ENCODE data around the gene SFTA2.

Gene SFTA2

DNA sequence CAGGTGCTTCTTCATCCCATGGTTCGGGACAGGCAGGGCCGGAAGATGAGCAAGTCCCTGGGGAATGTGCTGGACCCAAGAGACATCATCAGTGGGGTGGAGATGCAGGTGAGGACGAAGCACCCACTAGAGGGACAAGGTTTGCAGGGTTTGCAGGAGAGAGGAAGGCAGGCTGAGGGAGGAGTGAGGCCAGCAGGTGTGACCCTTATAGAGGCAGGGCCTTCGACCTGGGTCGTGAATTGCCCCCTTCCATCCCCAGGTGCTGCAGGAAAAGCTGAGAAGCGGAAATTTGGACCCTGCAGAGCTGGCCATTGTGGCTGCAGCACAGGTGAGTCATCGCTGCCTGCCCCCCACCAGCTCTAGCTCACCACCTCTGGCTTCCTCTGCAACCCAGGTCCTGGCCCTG lies 9.5 kb downstream of the SFTA2 start:
- H3K9ac ChIP-seq: no peak overlapping the region
- H3K4me1 ChIP-seq (ENCODE audit: low read depth, poor library complexity, severe bottlenecking): no peaks in the 10 kb centered on the region
- no peaks in the 10 kb centered on the region for H3K79me2 ChIP-seq (ENCODE audit: insufficient read depth, low read depth)
- no peaks in the 10 kb centered on the region for H3K27me3 ChIP-seq (ENCODE audit: insufficient read depth, low read depth)
- no peak overlapping the region for H3K27ac ChIP-seq
- TF ChIP-seq, protein P1, sequence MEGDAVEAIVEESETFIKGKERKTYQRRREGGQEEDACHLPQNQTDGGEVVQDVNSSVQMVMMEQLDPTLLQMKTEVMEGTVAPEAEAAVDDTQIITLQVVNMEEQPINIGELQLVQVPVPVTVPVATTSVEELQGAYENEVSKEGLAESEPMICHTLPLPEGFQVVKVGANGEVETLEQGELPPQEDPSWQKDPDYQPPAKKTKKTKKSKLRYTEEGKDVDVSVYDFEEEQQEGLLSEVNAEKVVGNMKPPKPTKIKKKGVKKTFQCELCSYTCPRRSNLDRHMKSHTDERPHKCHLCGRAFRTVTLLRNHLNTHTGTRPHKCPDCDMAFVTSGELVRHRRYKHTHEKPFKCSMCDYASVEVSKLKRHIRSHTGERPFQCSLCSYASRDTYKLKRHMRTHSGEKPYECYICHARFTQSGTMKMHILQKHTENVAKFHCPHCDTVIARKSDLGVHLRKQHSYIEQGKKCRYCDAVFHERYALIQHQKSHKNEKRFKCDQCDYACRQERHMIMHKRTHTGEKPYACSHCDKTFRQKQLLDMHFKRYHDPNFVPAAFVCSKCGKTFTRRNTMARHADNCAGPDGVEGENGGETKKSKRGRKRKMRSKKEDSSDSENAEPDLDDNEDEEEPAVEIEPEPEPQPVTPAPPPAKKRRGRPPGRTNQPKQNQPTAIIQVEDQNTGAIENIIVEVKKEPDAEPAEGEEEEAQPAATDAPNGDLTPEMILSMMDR (conservative IDR thresholded peaks at IDR 0.05; ENCODE audit: low read depth, low read length): no peak
- no peaks in the 10 kb centered on the region for H4K20me1 ChIP-seq (ENCODE audit: insufficient read depth)
- H3K4me3 ChIP-seq (IDR thresholded peaks at IDR 0.05; ENCODE audit: insufficient read depth, low read depth, low read length): no peak overlapping the region
- H3K4me2 ChIP-seq: no peak overlapping the region
- no peaks in the 10 kb centered on the region for H3K36me3 ChIP-seq (ENCODE audit: insufficient read depth)
- no peak overlapping the region for H2AFZ ChIP-seq (ENCODE audit: low read depth)

DNA sequence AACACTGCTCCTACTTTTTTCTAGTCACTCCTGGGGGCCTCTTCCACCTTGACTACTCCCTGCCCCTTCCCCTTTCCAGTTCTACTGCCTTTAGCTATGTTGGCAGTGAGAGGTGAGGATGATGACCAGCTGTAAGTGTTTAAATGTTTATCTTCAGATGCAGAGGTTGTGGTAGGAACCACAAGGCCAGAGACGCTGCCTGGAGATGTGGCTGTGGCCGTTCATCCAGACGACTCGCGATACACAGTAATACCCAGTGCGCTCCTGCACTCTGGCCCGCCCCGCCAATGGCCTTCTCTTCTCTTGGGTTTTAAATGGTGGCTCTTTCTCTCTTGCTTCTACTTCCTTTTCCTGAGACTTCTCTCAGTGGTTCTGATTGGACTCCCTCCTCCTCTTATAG lies 13.3 kb downstream of the SFTA2 start:
- Histone ChIP-seq H3K9ac (no peak overlapping the region), H3K36me3 (ENCODE audit: insufficient read depth) (no peaks in the 10 kb centered on the region)
- TF ChIP-seq, protein P1 (conservative IDR thresholded peaks at IDR 0.05; ENCODE audit: low read depth, low read length): no peak

DNA sequence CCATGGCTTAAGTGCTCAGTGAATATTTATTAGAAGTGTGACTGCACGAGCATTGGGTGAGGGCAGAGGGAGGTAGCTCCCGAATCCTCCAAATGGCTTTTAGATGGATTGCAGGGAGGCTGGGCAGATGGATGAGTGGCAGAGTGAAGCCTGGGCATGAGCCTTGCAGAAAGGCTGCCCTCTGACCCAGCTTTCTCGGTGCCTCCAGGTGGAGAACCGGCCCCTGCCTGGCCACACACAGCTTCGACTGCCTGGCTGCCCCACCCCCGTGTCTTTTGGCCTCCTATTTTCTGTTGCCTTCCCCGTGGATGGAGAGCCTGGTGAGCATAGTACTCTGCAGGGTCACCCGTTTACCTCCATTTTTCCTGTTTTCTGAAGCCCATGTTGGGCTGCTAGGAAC lies 14.5 kb downstream of the SFTA2 start:
- H3K79me2 ChIP-seq (ENCODE audit: insufficient read depth, low read depth): no peaks in the 10 kb centered on the region
- no peak overlapping the region for H3K27ac ChIP-seq
- no peak overlapping the region for H3K9ac ChIP-seq
- peaks cover 17% of the 10 kb centered on the region for H3K4me1 ChIP-seq (ENCODE audit: low read depth, poor library complexity, severe bottlenecking)
- H2AFZ ChIP-seq (ENCODE audit: low read depth): no peak overlapping the region
- H3K27me3 ChIP-seq (ENCODE audit: insufficient read depth, low read depth): no peaks in the 10 kb centered on the region
- no peak overlapping the region for H3K4me2 ChIP-seq
- no peaks in the 10 kb centered on the region for H3K36me3 ChIP-seq (ENCODE audit: insufficient read depth)
- no peak overlapping the region for H3K4me3 ChIP-seq (IDR thresholded peaks at IDR 0.05; ENCODE audit: insufficient read depth, low read depth, low read length)
- TF ChIP-seq, protein P1 (conservative IDR thresholded peaks at IDR 0.05; ENCODE audit: low read depth, low read length): no peak
- no peaks in the 10 kb centered on the region for H4K20me1 ChIP-seq (ENCODE audit: insufficient read depth)

More for the DNA sequence above, 13.3 kb downstream of the SFTA2 start:
- Histone ChIP-seq H2AFZ (ENCODE audit: low read depth) (no peak overlapping the region), H3K4me1 (ENCODE audit: low read depth, poor library complexity, severe bottlenecking) (peaks cover 15% of the 10 kb centered on the region), H3K27me3 (ENCODE audit: insufficient read depth, low read depth) (no peaks in the 10 kb centered on the region), H3K4me3 (IDR thresholded peaks at IDR 0.05; ENCODE audit: insufficient read depth, low read depth, low read length) (no peak overlapping the region), H3K27ac (no peak overlapping the region), H4K20me1 (ENCODE audit: insufficient read depth) (no peaks in the 10 kb centered on the region), H3K4me2 (no peak overlapping the region), H3K79me2 (ENCODE audit: insufficient read depth, low read depth) (no peaks in the 10 kb centered on the region)

DNA sequence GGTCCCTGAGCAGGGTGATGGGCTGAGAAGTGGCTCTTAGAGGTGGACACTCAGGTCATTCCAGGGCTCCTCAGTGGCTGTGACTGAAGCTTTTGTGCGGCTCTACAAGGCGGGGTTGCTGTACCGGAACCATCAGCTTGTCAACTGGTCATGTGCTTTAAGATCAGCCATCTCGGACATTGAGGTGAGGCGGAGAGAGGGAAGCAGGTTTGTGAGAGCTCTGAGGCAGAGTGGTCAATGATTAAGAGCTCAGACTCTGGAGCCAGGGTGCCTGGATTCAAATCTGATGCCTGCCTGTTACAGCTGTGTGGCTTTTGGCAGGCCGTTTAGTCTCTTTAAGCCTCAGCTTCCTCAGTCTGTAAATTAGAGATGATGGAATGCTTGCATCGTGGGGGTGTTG lies 14.9 kb downstream of the SFTA2 start:
- Histone ChIP-seq H3K4me1 (ENCODE audit: low read depth, poor library complexity, severe bottlenecking) (peaks cover 17% of the 10 kb centered on the region), H3K4me3 (IDR thresholded peaks at IDR 0.05; ENCODE audit: insufficient read depth, low read depth, low read length) (no peak overlapping the region), H4K20me1 (ENCODE audit: insufficient read depth) (no peaks in the 10 kb centered on the region), H3K79me2 (ENCODE audit: insufficient read depth, low read depth) (no peaks in the 10 kb centered on the region), H3K4me2 (no peak overlapping the region), H3K9ac (no peak overlapping the region), H2AFZ (ENCODE audit: low read depth) (no peak overlapping the region), H3K36me3 (ENCODE audit: insufficient read depth) (no peaks in the 10 kb centered on the region), H3K27ac (no peak overlapping the region), H3K27me3 (ENCODE audit: insufficient read depth, low read depth) (no peaks in the 10 kb centered on the region)
- TF ChIP-seq, protein P1 (conservative IDR thresholded peaks at IDR 0.05; ENCODE audit: low read depth, low read length): no peak

Data from KMS-11 (cell line).